ENCODE results near the gene USP34.

DNA sequence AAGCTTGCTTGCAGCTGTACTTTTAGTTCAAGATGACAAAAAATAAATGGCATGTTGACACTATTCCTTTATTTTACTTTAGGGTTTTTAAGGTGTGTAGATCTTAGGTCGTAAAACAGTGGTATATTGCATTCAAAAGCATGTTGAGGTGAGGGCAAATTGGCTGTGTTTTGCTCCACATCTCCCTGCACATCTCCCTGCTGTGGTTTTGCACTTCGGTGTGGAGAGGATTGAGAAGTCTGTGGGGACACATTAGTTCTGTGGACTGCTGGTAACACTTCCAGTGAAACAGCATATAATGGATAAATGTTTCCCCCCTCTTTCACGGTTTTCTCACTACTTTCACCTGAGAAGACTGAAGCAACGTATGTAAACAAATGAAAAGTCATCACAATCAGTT lies 283.8 kb downstream of the USP34 start:
- TF ChIP-seq, protein P1, sequence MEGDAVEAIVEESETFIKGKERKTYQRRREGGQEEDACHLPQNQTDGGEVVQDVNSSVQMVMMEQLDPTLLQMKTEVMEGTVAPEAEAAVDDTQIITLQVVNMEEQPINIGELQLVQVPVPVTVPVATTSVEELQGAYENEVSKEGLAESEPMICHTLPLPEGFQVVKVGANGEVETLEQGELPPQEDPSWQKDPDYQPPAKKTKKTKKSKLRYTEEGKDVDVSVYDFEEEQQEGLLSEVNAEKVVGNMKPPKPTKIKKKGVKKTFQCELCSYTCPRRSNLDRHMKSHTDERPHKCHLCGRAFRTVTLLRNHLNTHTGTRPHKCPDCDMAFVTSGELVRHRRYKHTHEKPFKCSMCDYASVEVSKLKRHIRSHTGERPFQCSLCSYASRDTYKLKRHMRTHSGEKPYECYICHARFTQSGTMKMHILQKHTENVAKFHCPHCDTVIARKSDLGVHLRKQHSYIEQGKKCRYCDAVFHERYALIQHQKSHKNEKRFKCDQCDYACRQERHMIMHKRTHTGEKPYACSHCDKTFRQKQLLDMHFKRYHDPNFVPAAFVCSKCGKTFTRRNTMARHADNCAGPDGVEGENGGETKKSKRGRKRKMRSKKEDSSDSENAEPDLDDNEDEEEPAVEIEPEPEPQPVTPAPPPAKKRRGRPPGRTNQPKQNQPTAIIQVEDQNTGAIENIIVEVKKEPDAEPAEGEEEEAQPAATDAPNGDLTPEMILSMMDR (IDR thresholded peaks at IDR 0.05; ENCODE audit: low read length), result no peak
- TF ChIP-seq EZH2phosphoT487 (IDR thresholded peaks at IDR 0.05; ENCODE audit: low read length) (no peak), EZH2 (optimal IDR thresholded peaks at IDR 0.05; ENCODE audit: low read depth, low read length) (no peak)

All from MM.1S (cell line).